ENCODE data around the gene DDX46. TPM values are rescaled to one million over a fixed set of nuclear protein-coding genes. Genes with fewer than 3 reads are reported as not detected.

Gene DDX46
- total and polyA plus RNA-seq, 2 of the 8 experiments (the other 6 are each of a cell fraction or from before 2014, with no cell fraction given) = 22.6 to 110 TPM

DNA sequence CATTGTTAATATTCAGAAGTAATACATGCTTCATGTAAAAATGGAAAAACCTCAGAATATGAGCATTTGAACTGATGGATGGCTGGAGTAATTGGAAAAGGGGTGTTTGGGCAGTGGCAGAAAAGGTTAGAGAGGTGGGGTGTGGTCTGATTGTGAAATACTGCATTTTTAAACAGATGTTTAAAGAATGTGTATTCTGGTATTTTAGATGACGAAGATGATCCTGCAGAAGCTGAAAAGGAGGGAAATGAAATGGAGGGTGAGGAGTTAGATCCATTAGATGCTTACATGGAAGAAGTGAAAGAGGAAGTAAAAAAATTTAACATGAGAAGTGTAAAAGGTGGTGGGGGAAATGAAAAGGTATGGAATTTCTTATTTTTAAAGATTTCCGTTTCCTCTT is 18.8 kb downstream of the DDX46 start:
- FAIRE-seq = no peak

More for the DNA sequence above, 18.8 kb downstream of the DDX46 start:
- DNase-seq (ENCODE audit: low read depth in 1 of 2, low spot score in 2 of 2) = no peak
- Histone ChIP-seq H2AFZ (ENCODE audit: low read length) (no peak overlapping the region), H4K5ac (ENCODE audit: insufficient read length, low read depth, low read length) (no peak overlapping the region), H4K20me1 (replicated peaks in 1 of 2; ENCODE audit: control insufficient read depth in 1 of 2, insufficient read depth in 2 of 2, low read length in 2 of 2) (peaks cover 0 to under 1% of the 10 kb centered on the region in 2 experiments), H4K8ac (ENCODE audit: extremely low read depth, insufficient read depth, low read length) (no peak overlapping the region), H2BK12ac (ENCODE audit: low read depth, low read length) (no peak overlapping the region), H3K23ac (ENCODE audit: insufficient read length) (no peak overlapping the region), H3K56ac (replicated peaks; ENCODE audit: insufficient read length, low read depth, low read length) (no peak overlapping the region), H3K27ac (ENCODE audit: low read depth, low read length) (no peak overlapping the region), H3K79me2 (ENCODE audit: control insufficient read depth in 1 of 2, insufficient read depth in 2 of 2, low read length in 2 of 2) (no peaks in the 10 kb centered on the region), H2AK5ac (ENCODE audit: low read depth, low read length) (no peak overlapping the region), H3K9me3 (ENCODE audit: insufficient read depth in 2 of 2, low read depth in 1 of 2, low read length in 1 of 2) (no peaks in the 10 kb centered on the region), H3K36me3 (ENCODE audit: control insufficient read depth in 2 of 4, insufficient read depth in 4 of 4, low read length in 3 of 4) (peaks cover 25 to 81% (median 67%) of the 10 kb centered on the region in 4 experiments), H3K4me3 (ENCODE audit: extremely low read depth in 1 of 4, insufficient read depth in 2 of 4, low read depth in 3 of 4, low read length in 4 of 4) (no peak overlapping the region), H3K9ac (replicated peaks in 1 of 4; ENCODE audit: extremely low read depth in 1 of 4, low read depth in 3 of 4, low read length in 3 of 4) (no peak overlapping the region), H2BK120ac (replicated peaks; ENCODE audit: low read depth, low read length) (no peak overlapping the region), H3K14ac (ENCODE audit: insufficient read length) (no peak overlapping the region), H2BK15ac (ENCODE audit: low read length) (no peak overlapping the region), H3K4me2 (ENCODE audit: insufficient read depth in 1 of 2, low read depth in 2 of 2, low read length in 2 of 2) (no peak overlapping the region), H2BK5ac (ENCODE audit: low read depth, low read length) (no peak overlapping the region), H3K23me2 (ENCODE audit: low read depth, low read length) (no peaks in the 10 kb centered on the region), H2BK20ac (ENCODE audit: low read length) (no peak overlapping the region), H3K79me1 (ENCODE audit: low read depth, low read length) (no peaks in the 10 kb centered on the region), H3K4me1 (replicated peaks in 1 of 4; ENCODE audit: control insufficient read depth in 3 of 4, insufficient read depth in 4 of 4, low read length in 3 of 4) (no peaks in the 10 kb centered on the region), H4K91ac (replicated peaks; ENCODE audit: insufficient read length, low read length) (no peak overlapping the region), H3K4ac (replicated peaks; ENCODE audit: insufficient read length, low read depth, low read length) (no peak overlapping the region), H3K18ac (ENCODE audit: extremely low read depth, low read length) (no peak overlapping the region), H3K27me3 (replicated peaks in 1 of 4; ENCODE audit: control insufficient read depth in 3 of 4, extremely low read depth in 1 of 4, insufficient read depth in 3 of 4, low read length in 3 of 4) (no peaks in the 10 kb centered on the region)
- WGBS, 2 experiments (ENCODE audit: extremely low coverage in 1 of 2, insufficient coverage in 1 of 2, insufficient read length in 1 of 2, insufficient replicate concordance in 2 of 2, low coverage in 1 of 2, low lambda C conversion rate in 2 of 2, missing lambda C conversion rate in 1 of 2) = 86% methylated on average over 2 of the region's 2 CpGs; no CpG with 5 or more reads in 1 of the 2 experiments
- POLR2A ChIA-PET (ENCODE audit: partially characterized antibody) = interaction anchor here (0.6 to 1.2 kb wide), 2 partner anchors 18 to 21 kb away, joined by 3 to 4 read pairs; partner anchors contain the start of gene DDX46
- TF ChIP-seq HDAC6 (IDR thresholded peaks at IDR 0.05; ENCODE audit: low read depth, low read length) = no peak
- no peak for TF ChIP-seq CBX8 (IDR thresholded peaks at IDR 0.05; ENCODE audit: borderline replicate concordance, low read depth, low read length)
- TF ChIP-seq YY1 (IDR thresholded peaks at IDR 0.05; ENCODE audit: low read depth, low read length) = no peak
- no peak for TF ChIP-seq CHD2 (IDR thresholded peaks at IDR 0.05; ENCODE audit: low read length)
- CTCF ChIA-PET (ENCODE audit: partially characterized antibody) = interaction anchor here (0.7 kb wide), 1 partner anchor 96 kb away, joined by 3 read pairs; no protein-coding TSS in a partner anchor
